Measurements from ENCODE around the gene DDX41.

GRCh38 chr5:177494346-177495195 is 22.2 kb downstream of the DDX41 start:
- TF ChIP-seq CTCF (IDR thresholded peaks at IDR 0.05; ENCODE audit: insufficient read depth, low read length), result no peak
- no peak; the same call in 1 of the 2 replicates for TF ChIP-seq POLR2AphosphoS5 (IDR thresholded peaks at IDR 0.05; ENCODE audit: low read depth)
- TF ChIP-seq SPI1 (IDR thresholded peaks at IDR 0.05; ENCODE audit: borderline replicate concordance, low read depth), result peak; percentile 100
- TF ChIP-seq REST (IDR thresholded peaks at IDR 0.05; ENCODE audit: insufficient replicate concordance, low read depth), result no peak
- no peak for TF ChIP-seq GABPA (IDR thresholded peaks at IDR 0.05; ENCODE audit: low read depth)
